ENCODE data around the gene BRINP2.

The BRINP2 gene

GRCh38 chr1:177302357-177303044 is 131.7 kb downstream of the BRINP2 start:
- H3K27ac ChIP-seq: no peak overlapping the region

GRCh38 chr1:177305040-177306018 is 134.6 kb downstream of the BRINP2 start:
- no peak overlapping the region for H3K27ac ChIP-seq
- DNase-seq (ENCODE audit: low read depth, low spot score): no peak

More at GRCh38 chr1:177302357-177303044, 131.7 kb downstream of the BRINP2 start:
- no peaks in the 10 kb centered on the region for H3K36me3 ChIP-seq (ENCODE audit: insufficient read depth, low read length)
- no peak overlapping the region for H3K4me3 ChIP-seq
- DNase-seq (ENCODE audit: low read depth, low spot score): no peak
- no peak for TF ChIP-seq POLR2AphosphoS5 (IDR thresholded peaks at IDR 0.05; ENCODE audit: borderline replicate concordance, low read depth, low read length)
- TF ChIP-seq EZH2 (IDR thresholded peaks at IDR 0.05): no peak
- TF ChIP-seq FOXP2 (optimal IDR thresholded peaks at IDR 0.05; ENCODE audit: control extremely low read depth, extremely low read length, insufficient read depth): no peak
- H3K9me3 ChIP-seq (ENCODE audit: low read depth, low read length): no peaks in the 10 kb centered on the region
- H3K9ac ChIP-seq (ENCODE audit: insufficient read length): no peak overlapping the region

GRCh38 chr1:177306019-177306415 is 135.3 kb downstream of the BRINP2 start:
- TF ChIP-seq EZH2 (IDR thresholded peaks at IDR 0.05) (no peak), FOXP2 (optimal IDR thresholded peaks at IDR 0.05; ENCODE audit: control extremely low read depth, extremely low read length, insufficient read depth) (no peak), POLR2AphosphoS5 (IDR thresholded peaks at IDR 0.05; ENCODE audit: borderline replicate concordance, low read depth, low read length) (no peak)
- no peaks in the 10 kb centered on the region for H3K9me3 ChIP-seq (ENCODE audit: low read depth, low read length)
- DNase-seq (ENCODE audit: low read depth, low spot score): no peak
- no peaks in the 10 kb centered on the region for H3K36me3 ChIP-seq (ENCODE audit: insufficient read depth, low read length)
- no peak overlapping the region for H3K4me3 ChIP-seq
- H3K9ac ChIP-seq (ENCODE audit: insufficient read length): no peak overlapping the region
- no peak overlapping the region for H3K27ac ChIP-seq

More at GRCh38 chr1:177305040-177306018, 134.6 kb downstream of the BRINP2 start:
- Histone ChIP-seq H3K36me3 (ENCODE audit: insufficient read depth, low read length) (no peaks in the 10 kb centered on the region), H3K9ac (ENCODE audit: insufficient read length) (no peak overlapping the region), H3K9me3 (ENCODE audit: low read depth, low read length) (no peaks in the 10 kb centered on the region), H3K4me3 (no peak overlapping the region)
- TF ChIP-seq POLR2AphosphoS5 (IDR thresholded peaks at IDR 0.05; ENCODE audit: borderline replicate concordance, low read depth, low read length) (no peak), FOXP2 (optimal IDR thresholded peaks at IDR 0.05; ENCODE audit: control extremely low read depth, extremely low read length, insufficient read depth) (no peak), EZH2 (IDR thresholded peaks at IDR 0.05) (no peak)

GRCh38 chr1:177306981-177307380 is 136.2 kb downstream of the BRINP2 start:
- Histone ChIP-seq H3K36me3 (ENCODE audit: insufficient read depth, low read length) (no peaks in the 10 kb centered on the region), H3K9me3 (ENCODE audit: low read depth, low read length) (no peaks in the 10 kb centered on the region), H3K9ac (ENCODE audit: insufficient read length) (no peak overlapping the region), H3K27ac (no peak overlapping the region), H3K4me3 (no peak overlapping the region)
- TF ChIP-seq FOXP2 (optimal IDR thresholded peaks at IDR 0.05; ENCODE audit: control extremely low read depth, extremely low read length, insufficient read depth): no peak
- TF ChIP-seq POLR2AphosphoS5 (IDR thresholded peaks at IDR 0.05; ENCODE audit: borderline replicate concordance, low read depth, low read length): no peak
- no peak for TF ChIP-seq EZH2 (IDR thresholded peaks at IDR 0.05)
- DNase-seq (ENCODE audit: low read depth, low spot score): no peak

DNA sequence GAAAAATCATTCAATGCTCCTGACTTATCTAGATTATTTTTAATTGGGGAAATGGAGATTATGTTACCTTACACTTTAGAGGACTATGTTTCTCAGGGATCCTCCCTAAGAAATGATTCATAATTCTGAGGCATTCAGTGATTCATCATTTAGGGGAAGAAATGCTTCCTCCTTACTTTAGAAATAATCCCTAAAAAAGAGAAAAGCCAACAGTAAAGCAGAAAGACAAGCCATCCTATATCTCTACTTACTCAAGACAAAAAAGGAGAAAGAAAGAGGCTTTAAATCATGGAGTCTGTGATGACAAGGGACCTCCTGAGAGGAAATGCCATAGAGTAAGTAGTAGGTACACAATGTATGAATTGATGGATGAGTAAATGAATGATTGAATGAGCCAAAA is 137.0 kb downstream of the BRINP2 start:
- H3K9me3 ChIP-seq (ENCODE audit: low read depth, low read length): no peaks in the 10 kb centered on the region
- TF ChIP-seq POLR2AphosphoS5 (IDR thresholded peaks at IDR 0.05; ENCODE audit: borderline replicate concordance, low read depth, low read length) (no peak), FOXP2 (optimal IDR thresholded peaks at IDR 0.05; ENCODE audit: control extremely low read depth, extremely low read length, insufficient read depth) (no peak), EZH2 (IDR thresholded peaks at IDR 0.05) (no peak)
- no peak overlapping the region for H3K9ac ChIP-seq (ENCODE audit: insufficient read length)
- no peaks in the 10 kb centered on the region for H3K36me3 ChIP-seq (ENCODE audit: insufficient read depth, low read length)
- no peak overlapping the region for H3K27ac ChIP-seq
- DNase-seq (ENCODE audit: low read depth, low spot score): no peak
- no peak overlapping the region for H3K4me3 ChIP-seq

- no peak for DNase-seq (ENCODE audit: low read depth, low spot score)
- TF ChIP-seq POLR2AphosphoS5 (IDR thresholded peaks at IDR 0.05; ENCODE audit: borderline replicate concordance, low read depth, low read length) (no peak), FOXP2 (optimal IDR thresholded peaks at IDR 0.05; ENCODE audit: control extremely low read depth, extremely low read length, insufficient read depth) (no peak), EZH2 (IDR thresholded peaks at IDR 0.05) (no peak)
- Histone ChIP-seq H3K27ac (no peak overlapping the region), H3K9me3 (ENCODE audit: low read depth, low read length) (no peaks in the 10 kb centered on the region), H3K36me3 (ENCODE audit: insufficient read depth, low read length) (no peaks in the 10 kb centered on the region), H3K4me3 (no peak overlapping the region), H3K9ac (ENCODE audit: insufficient read length) (no peak overlapping the region)
Measured at GRCh38 chr1:177309880-177310279, 139.1 kb downstream of the BRINP2 start.

GRCh38 chr1:177310326-177310725 is 139.6 kb downstream of the BRINP2 start:
- no peak for DNase-seq (ENCODE audit: low read depth, low spot score)
- H3K4me3 ChIP-seq: no peak overlapping the region
- H3K9me3 ChIP-seq (ENCODE audit: low read depth, low read length): no peaks in the 10 kb centered on the region
- TF ChIP-seq POLR2AphosphoS5 (IDR thresholded peaks at IDR 0.05; ENCODE audit: borderline replicate concordance, low read depth, low read length): no peak
- no peak for TF ChIP-seq FOXP2 (optimal IDR thresholded peaks at IDR 0.05; ENCODE audit: control extremely low read depth, extremely low read length, insufficient read depth)
- no peak for TF ChIP-seq EZH2 (IDR thresholded peaks at IDR 0.05)
- H3K27ac ChIP-seq: no peak overlapping the region
- H3K36me3 ChIP-seq (ENCODE audit: insufficient read depth, low read length): no peaks in the 10 kb centered on the region
- H3K9ac ChIP-seq (ENCODE audit: insufficient read length): no peak overlapping the region

- H3K4me3 ChIP-seq: no peak overlapping the region
- H3K9ac ChIP-seq (ENCODE audit: insufficient read length): no peak overlapping the region
- DNase-seq (ENCODE audit: low read depth, low spot score): no peak
- H3K9me3 ChIP-seq (ENCODE audit: low read depth, low read length): no peaks in the 10 kb centered on the region
- TF ChIP-seq FOXP2 (optimal IDR thresholded peaks at IDR 0.05; ENCODE audit: control extremely low read depth, extremely low read length, insufficient read depth) (no peak), EZH2 (IDR thresholded peaks at IDR 0.05) (no peak), POLR2AphosphoS5 (IDR thresholded peaks at IDR 0.05; ENCODE audit: borderline replicate concordance, low read depth, low read length) (no peak)
- H3K27ac ChIP-seq: no peak overlapping the region
- no peaks in the 10 kb centered on the region for H3K36me3 ChIP-seq (ENCODE audit: insufficient read depth, low read length)
Measured at GRCh38 chr1:177311111-177311510, 140.4 kb downstream of the BRINP2 start.
